OCI-LY7 (cell line): Measurements from ENCODE around the gene PROB1. TPM values are rescaled to one million over a fixed set of nuclear protein-coding genes. Genes with fewer than 3 reads are reported as not detected.

ENCODE experiments used
- BruUV-seq: library from RNA; stranded (reverse); fragments of 400-500 nt; replicated peaks from 2 replicates; lab custom pipeline; 2021; lab: Mats Ljungman, UMichigan
- CTCF ChIA-PET: fragments of 300-600 bp; sonication (Branson Sonifier 250); formaldehyde crosslinking; loops from one replicate; lab custom pipeline; 2022; ENCODE audit warnings: antibody characterized with exemption; ENCODE audit not compliant: unreplicated experiment; lab: Charles Lee
- POLR2A ChIA-PET: fragments of 300-600 bp; sonication (Branson Sonifier 250); formaldehyde crosslinking; loops from one replicate; lab custom pipeline; 2022; ENCODE audit warnings: antibody characterized with exemption; lab: Charles Lee
- DNase-seq: peaks from one replicate; pipeline ENCODE4 v3.0.0-alpha.2; 2015; ENCODE audit warnings: low spot score
- H2AFZ ChIP-seq: fragments of 200-600 bp; sonication (generic), shearing (Covaris generic); 2 replicates; pipeline ENCODE4 v1.6.1; 2014; ENCODE audit warnings: mild to moderate bottlenecking, antibody characterized with exemption, low read length, moderate library complexity
- H3K27ac ChIP-seq: fragments of 200-600 bp; sonication (generic); 2 replicates; pipeline ENCODE4 v1.5.1; 2014; ENCODE audit warnings: mixed run types, low read depth, mild to moderate bottlenecking, moderate library complexity, low read length, inconsistent platforms; ENCODE audit not compliant: poor library complexity, severe bottlenecking
- H3K36me3 ChIP-seq: fragments of 200-600 bp; sonication (generic); 2 replicates; pipeline ENCODE4 v1.6.1; 2014; ENCODE audit warnings: mild to moderate bottlenecking, antibody characterized with exemption, low read length, moderate library complexity, mixed read lengths; ENCODE audit not compliant: insufficient read depth
- H3K4me1 ChIP-seq: fragments of 200-600 bp; sonication (generic); 2 replicates; pipeline ENCODE4 v1.5.1; 2014; ENCODE audit warnings: mild to moderate bottlenecking, low read length; ENCODE audit not compliant: insufficient read depth, poor library complexity, severe bottlenecking
- H3K4me2 ChIP-seq: fragments of 200-600 bp; sonication (generic); 2 replicates; pipeline ENCODE4 v1.6.1; 2014; ENCODE audit warnings: mild to moderate bottlenecking, low read length
- H3K4me3 ChIP-seq: fragments of 200-600 bp; sonication (generic); 2 replicates; pipeline ENCODE4 v1.5.1; 2014; ENCODE audit warnings: mild to moderate bottlenecking, low read depth, low read length; ENCODE audit not compliant: poor library complexity, severe bottlenecking
- H3K79me2 ChIP-seq: fragments of 200-600 bp; sonication (generic); 2 replicates; pipeline ENCODE4 v1.6.1; 2016; ENCODE audit warnings: low read depth, mild to moderate bottlenecking, low read length, moderate library complexity, mixed read lengths; ENCODE audit not compliant: insufficient read depth
- H3K9me2 ChIP-seq: fragments of 200-600 bp; sonication (generic); 2 replicates; pipeline ENCODE4 v1.6.1; 2016; ENCODE audit warnings: mild to moderate bottlenecking, low read length, mixed read lengths; ENCODE audit not compliant: insufficient read depth
- H3K9me3 ChIP-seq: fragments of 200-600 bp; sonication (generic); 2 replicates; pipeline ENCODE4 v1.6.1; 2014; ENCODE audit warnings: mild to moderate bottlenecking, mixed run types, low read length, mixed read lengths
- H4K20me1 ChIP-seq: fragments of 200-600 bp; sonication (generic); 2 replicates; pipeline ENCODE4 v1.6.1; 2014; ENCODE audit warnings: mild to moderate bottlenecking, antibody characterized with exemption, low read length, moderate library complexity, mixed read lengths; ENCODE audit not compliant: insufficient read depth
- EZH2phosphoT487 ChIP-seq: fragments of 200-600 bp; sonication (generic); IDR thresholded peaks from 2 replicates; pipeline ENCODE4 v1.6.1; 2018; ENCODE audit warnings: low read depth, borderline replicate concordance, mild to moderate bottlenecking, mixed run types, antibody characterized with exemption, low read length, moderate library complexity, mixed read lengths
- intact Hi-C: fragments of 100-400 bp; cut with micrococcal nuclease; formaldehyde crosslinking; loops from one replicate; pipeline ENCODE4 v1.10.0; 2022; ENCODE audit not compliant: unreplicated experiment
- total RNA-seq, 2 experiments: library from RNA; depleted of rRNA in 1 of 2; stranded (reverse); fragments of >200 nt in 1 of 2; shearing (Covaris generic) in 1 of 2; gene quantifications; 2 replicates each; pipeline ENCODE4 v1.2.3, GENCODE V29; 2014 to 2022
- TF ChIP-seq, protein P1 (sequence below): fragments of 200-600 bp; sonication (generic); conservative IDR thresholded peaks from 2 replicates; pipeline ENCODE4 v1.5.1; 2014; ENCODE audit warnings: mild to moderate bottlenecking, antibody characterized with exemption, low read length, moderate library complexity, mixed read lengths

PROB1 gene
- total RNA-seq, 2 experiments from 2014 or later = 4.6 to 5.9 TPM

DNA sequence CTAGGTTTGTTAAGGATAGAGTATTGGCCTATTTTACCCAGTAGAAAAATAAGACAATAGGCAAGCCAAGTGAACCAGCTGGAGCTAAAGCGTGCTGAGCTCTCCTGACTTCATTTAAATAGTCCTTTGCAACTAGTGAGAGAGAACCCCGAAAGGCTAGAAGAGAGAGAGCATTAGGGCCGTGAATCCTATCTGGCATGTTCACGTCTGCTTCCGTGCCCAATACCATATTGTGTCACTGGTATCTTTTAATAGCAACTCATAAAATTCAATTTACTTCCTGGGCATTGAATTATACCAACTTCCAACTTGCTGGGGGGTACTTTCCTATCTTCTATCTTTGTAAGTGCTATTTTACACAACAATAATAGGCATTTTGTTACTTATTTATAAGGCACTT is 30.6 kb upstream of the PROB1 start:
- Histone ChIP-seq H3K4me1 (no peaks in the 10 kb centered on the region), H3K36me3 (no peaks in the 10 kb centered on the region), H3K9me3 (no peaks in the 10 kb centered on the region), H4K20me1 (no peaks in the 10 kb centered on the region), H3K4me3 (no peak overlapping the region), H3K27ac (no peak overlapping the region), H2AFZ (no peak overlapping the region), H3K4me2 (no peak overlapping the region), H3K9me2 (no peaks in the 10 kb centered on the region), H3K79me2 (no peaks in the 10 kb centered on the region)
- TF ChIP-seq EZH2phosphoT487 = no peak
- TF ChIP-seq, protein P1, sequence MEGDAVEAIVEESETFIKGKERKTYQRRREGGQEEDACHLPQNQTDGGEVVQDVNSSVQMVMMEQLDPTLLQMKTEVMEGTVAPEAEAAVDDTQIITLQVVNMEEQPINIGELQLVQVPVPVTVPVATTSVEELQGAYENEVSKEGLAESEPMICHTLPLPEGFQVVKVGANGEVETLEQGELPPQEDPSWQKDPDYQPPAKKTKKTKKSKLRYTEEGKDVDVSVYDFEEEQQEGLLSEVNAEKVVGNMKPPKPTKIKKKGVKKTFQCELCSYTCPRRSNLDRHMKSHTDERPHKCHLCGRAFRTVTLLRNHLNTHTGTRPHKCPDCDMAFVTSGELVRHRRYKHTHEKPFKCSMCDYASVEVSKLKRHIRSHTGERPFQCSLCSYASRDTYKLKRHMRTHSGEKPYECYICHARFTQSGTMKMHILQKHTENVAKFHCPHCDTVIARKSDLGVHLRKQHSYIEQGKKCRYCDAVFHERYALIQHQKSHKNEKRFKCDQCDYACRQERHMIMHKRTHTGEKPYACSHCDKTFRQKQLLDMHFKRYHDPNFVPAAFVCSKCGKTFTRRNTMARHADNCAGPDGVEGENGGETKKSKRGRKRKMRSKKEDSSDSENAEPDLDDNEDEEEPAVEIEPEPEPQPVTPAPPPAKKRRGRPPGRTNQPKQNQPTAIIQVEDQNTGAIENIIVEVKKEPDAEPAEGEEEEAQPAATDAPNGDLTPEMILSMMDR = no peak
- DNase-seq = no peak
- intact Hi-C loops = no loop called here
- BruUV-seq = no TSS peak
- ChIA-PET CTCF (interaction anchor here (0.6 kb wide), 1 partner anchor 157 kb away, joined by 3 read pairs; no protein-coding TSS in a partner anchor), POLR2A (interaction anchor here (0.6 kb wide), 1 partner anchor 223 kb away, joined by 3 read pairs; the partner anchor contains the start of gene CXXC5)

DNA sequence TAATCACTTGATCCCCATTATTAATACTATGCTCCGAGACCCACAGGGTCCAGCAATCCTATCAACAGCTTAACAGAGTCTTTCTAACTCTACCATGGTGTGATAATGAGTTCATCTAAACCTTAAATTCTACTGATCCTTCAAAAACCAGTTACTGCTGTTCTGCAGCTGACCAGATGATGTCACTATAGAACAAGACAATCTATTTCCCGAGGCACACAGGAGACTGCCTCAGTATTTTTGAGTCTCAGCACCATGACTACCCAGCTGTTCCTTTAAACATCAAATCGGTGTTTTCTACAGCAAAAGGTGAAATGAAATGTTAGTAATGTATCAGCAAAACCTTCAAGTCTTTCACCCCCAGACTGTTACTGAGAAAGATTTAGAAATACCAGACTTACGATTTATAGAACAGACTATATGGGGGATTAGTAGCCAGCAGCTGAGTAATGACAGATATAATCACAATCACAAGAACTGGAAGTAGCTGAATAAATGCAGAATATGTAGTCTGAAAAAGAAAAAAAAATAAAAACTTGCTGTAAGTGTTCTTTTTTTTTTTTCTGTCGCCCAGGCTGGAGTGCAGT is 27.5 kb upstream of the PROB1 start:
- no peaks in the 10 kb centered on the region for H3K36me3 ChIP-seq
- no TSS peak for BruUV-seq
- no peak overlapping the region for H3K4me3 ChIP-seq
- CTCF ChIA-PET = interaction anchor here (0.5 to 1.1 kb wide), 2 partner anchors 91 to 246 kb away, joined by 4 to 6 read pairs; no protein-coding TSS in a partner anchor
- no peaks in the 10 kb centered on the region for H3K9me2 ChIP-seq
- intact Hi-C loops = loop anchor here (1.0 to 2.0 kb wide), 4 partner anchors 91 to 343 kb away; no protein-coding TSS in a partner anchor
- H3K79me2 ChIP-seq = no peaks in the 10 kb centered on the region
- H3K4me2 ChIP-seq = no peak overlapping the region
- POLR2A ChIA-PET = interaction anchor here (0.7 to 1.1 kb wide), 4 partner anchors 19 to 267 kb away, joined by 3 to 4 read pairs (median 3); partner anchors contain the start of gene SPATA24
- no peak overlapping the region for H2AFZ ChIP-seq
- H3K9me3 ChIP-seq = no peaks in the 10 kb centered on the region
- H3K27ac ChIP-seq = no peak overlapping the region
- DNase-seq = peak; percentile 79
- H3K4me1 ChIP-seq = no peaks in the 10 kb centered on the region
- no peaks in the 10 kb centered on the region for H4K20me1 ChIP-seq
- TF ChIP-seq EZH2phosphoT487 = no peak
- TF ChIP-seq, protein P1 = peak; percentile 99
